Neural crest cell (in vitro differentiated cells): ENCODE results near the gene GRN. TPM values are rescaled to one million over a fixed set of nuclear protein-coding genes. Genes with fewer than 3 reads are reported as not detected.

Experiments used
- DNase-seq: peaks from one replicate; pipeline ENCODE4 v3.0.0; 2021; ENCODE audit warnings: low read depth, mixed read lengths, low spot score
- H3K27ac Mint-ChIP-seq: one replicate; pipeline ENCODE4 v1.8.0; 2021; ENCODE audit warnings: mild to moderate bottlenecking, mixed read lengths; ENCODE audit not compliant: unreplicated experiment
- H3K27me3 Mint-ChIP-seq: 2 replicates; pipeline ENCODE4 v1.8.0; 2021; ENCODE audit warnings: low read depth, mild to moderate bottlenecking, mixed read lengths
- H3K36me3 Mint-ChIP-seq: 2 replicates; pipeline ENCODE4 v1.8.0; 2021; ENCODE audit warnings: low read depth, mild to moderate bottlenecking, mixed read lengths
- H3K4me1 Mint-ChIP-seq: 2 replicates; pipeline ENCODE4 v1.8.0; 2021; ENCODE audit warnings: mixed read lengths
- H3K4me3 Mint-ChIP-seq: one replicate; pipeline ENCODE4 v1.8.0; 2021; ENCODE audit warnings: mild to moderate bottlenecking, mixed read lengths
- H3K9me3 Mint-ChIP-seq: 2 replicates; pipeline ENCODE4 v1.8.0; 2021; ENCODE audit warnings: mixed read lengths
- total RNA-seq: library from RNA; stranded (reverse); gene quantifications from 2 replicates; pipeline ENCODE4 v1.2.1, GENCODE V29; 2021
- TF ChIP-seq, protein P1 (sequence below): fragments of 200-600 bp; sonication (generic); conservative IDR thresholded peaks from 2 replicates; pipeline ENCODE4 v1.5.0; 2021; ENCODE audit warnings: antibody characterized with exemption, mild to moderate bottlenecking

The GRN gene
- total RNA-seq, 1 donor from 2014 or later: 70.0 TPM

DNA sequence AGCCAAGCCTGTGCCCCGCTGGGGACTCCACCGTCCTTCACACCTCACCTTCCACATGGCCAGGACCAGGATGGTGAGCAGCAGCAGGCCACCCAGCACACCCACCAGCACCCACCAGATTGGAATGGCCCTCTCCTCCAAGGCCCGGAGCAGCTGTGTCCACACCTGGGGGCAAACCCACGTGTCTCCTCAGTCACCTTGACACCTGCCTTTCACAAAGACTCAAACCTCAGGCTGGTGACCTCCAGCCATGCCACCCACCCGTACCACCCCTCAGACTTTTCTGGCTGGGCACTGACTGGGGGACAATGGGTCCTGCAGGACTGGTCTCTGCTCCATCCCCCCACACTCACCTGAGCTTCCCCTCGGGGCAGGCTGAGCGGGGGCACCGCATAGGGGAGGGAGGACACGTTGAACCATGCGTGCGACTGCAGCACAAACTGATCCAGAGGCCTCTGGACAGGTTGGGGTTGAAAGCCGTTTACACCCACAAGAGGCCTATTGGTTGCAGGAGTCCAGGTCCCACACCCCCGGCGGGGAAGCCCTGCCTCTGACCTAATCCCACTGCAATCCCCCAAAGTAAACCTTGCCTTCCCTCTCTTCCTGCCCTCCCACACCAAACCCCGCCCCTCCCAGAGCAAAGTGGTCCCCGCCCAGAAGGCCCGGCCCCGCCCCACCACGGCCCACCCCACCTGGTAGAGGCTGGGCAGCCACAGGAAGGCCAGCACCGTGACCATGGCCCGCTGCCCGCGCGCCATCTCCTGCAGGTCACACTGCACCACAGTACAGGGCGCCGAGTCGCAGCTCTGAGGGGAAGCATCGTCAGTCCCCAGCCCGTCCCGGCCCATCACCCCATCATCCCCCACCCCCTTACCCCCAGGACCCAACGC, 29.4 kb downstream of the GRN start:
- H3K4me1 Mint-ChIP-seq: peaks cover 3% of the 10 kb centered on the region
- peaks cover 5% of the 10 kb centered on the region for H3K27me3 Mint-ChIP-seq
- H3K27ac Mint-ChIP-seq: no peak overlapping the region
- no peaks in the 10 kb centered on the region for H3K9me3 Mint-ChIP-seq
- H3K4me3 Mint-ChIP-seq: no peak overlapping the region
- DNase-seq: no peak
- TF ChIP-seq, protein P1, sequence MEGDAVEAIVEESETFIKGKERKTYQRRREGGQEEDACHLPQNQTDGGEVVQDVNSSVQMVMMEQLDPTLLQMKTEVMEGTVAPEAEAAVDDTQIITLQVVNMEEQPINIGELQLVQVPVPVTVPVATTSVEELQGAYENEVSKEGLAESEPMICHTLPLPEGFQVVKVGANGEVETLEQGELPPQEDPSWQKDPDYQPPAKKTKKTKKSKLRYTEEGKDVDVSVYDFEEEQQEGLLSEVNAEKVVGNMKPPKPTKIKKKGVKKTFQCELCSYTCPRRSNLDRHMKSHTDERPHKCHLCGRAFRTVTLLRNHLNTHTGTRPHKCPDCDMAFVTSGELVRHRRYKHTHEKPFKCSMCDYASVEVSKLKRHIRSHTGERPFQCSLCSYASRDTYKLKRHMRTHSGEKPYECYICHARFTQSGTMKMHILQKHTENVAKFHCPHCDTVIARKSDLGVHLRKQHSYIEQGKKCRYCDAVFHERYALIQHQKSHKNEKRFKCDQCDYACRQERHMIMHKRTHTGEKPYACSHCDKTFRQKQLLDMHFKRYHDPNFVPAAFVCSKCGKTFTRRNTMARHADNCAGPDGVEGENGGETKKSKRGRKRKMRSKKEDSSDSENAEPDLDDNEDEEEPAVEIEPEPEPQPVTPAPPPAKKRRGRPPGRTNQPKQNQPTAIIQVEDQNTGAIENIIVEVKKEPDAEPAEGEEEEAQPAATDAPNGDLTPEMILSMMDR: no peak
- no peaks in the 10 kb centered on the region for H3K36me3 Mint-ChIP-seq

DNA sequence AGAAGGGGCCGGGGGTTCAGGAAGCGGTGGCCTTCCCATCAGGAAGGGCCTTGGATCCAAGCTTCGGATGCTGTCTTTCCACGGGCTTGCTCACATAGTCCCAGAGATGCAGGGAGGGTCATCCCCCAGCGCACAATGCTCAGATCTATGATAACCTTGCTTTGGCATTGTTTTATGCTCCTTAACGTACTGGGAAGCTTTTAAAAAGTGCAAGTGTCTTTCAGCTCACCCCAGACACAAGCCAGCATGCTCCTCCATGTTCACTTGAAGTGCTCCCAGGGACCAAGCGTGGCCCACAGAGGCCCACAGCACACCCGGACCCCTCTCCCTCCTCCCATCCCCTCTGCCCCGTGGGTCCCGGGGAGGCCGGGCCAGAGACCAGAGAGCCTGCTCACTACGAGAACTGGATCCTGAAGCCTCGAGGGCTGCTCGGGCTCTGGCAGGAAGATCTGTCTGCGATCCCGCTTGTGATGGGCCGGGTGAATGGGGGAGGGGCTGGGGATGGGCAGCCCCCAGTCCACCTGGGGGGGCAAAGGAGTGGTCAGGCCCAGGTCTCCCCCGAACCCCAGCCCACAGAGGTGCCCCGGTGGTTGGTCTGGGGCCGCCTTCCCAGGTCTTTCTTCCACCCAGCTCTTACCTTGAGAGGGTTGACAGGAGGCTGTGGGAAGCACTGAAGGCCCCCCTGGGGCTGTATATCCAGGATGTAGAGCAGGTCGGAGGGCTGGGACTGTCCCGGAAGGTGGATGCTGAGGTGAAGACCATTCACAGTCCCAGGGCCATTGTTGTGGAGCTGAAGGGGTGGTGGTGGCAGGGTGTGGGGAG, 30.3 kb downstream of the GRN start:
- Mint-ChIP-seq H3K4me1 (no peaks in the 10 kb centered on the region), H3K4me3 (no peak overlapping the region)

DNA sequence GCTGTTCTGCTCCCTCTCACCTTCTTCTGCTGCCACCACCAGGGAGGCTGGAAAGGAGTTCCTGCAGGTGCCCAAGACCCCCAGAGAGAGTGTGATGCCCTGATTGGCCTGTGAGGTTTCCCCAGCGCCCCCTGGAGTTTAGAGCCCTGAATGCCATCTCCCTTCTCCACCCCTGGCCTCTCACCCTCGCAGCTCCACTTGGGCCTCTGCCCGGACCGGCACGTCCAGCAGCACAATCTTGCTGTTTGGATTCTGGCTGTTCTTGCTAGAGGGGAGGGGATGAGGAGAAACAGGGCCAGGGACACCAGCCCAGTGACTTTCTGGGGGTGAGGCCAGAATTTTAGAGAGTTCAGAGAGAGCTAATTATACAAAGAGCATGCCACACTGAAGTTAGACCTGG, 31.0 kb downstream of the GRN start:
- Mint-ChIP-seq H3K4me1 (no peaks in the 10 kb centered on the region), H3K36me3 (no peaks in the 10 kb centered on the region), H3K27ac (no peak overlapping the region), H3K4me3 (no peak overlapping the region), H3K9me3 (no peaks in the 10 kb centered on the region), H3K27me3 (peaks cover 5% of the 10 kb centered on the region)
- peak; percentile 46 for DNase-seq
- TF ChIP-seq, protein P1: peak; percentile 52

More for the DNA sequence above, 30.3 kb downstream of the GRN start:
- no peak for DNase-seq
- TF ChIP-seq, protein P1: no peak
- Mint-ChIP-seq H3K27me3 (peaks cover 5% of the 10 kb centered on the region), H3K27ac (no peak overlapping the region), H3K36me3 (no peaks in the 10 kb centered on the region), H3K9me3 (no peaks in the 10 kb centered on the region)

DNA sequence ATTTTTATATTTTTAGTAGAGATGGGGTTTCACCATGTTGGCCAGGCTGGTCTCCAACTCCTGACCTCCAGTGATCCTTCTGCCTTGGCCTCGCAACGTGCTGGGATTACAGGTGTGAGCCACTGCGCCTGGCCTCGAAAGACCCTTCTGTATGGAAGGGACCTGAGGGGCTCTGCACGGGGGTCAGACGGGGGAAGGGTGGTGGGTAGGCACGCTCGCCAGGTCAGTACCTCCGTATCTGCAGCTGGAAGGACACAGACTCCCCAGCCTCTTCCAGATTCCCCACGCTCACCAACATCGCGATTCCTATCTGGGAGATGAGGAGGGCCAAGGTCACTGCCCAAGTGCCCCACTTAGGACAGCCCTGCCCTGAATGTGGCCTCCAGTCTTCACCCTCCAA, 31.7 kb downstream of the GRN start:
- H3K4me3 Mint-ChIP-seq: no peak overlapping the region
- H3K36me3 Mint-ChIP-seq: no peaks in the 10 kb centered on the region
- H3K4me1 Mint-ChIP-seq: no peaks in the 10 kb centered on the region
- TF ChIP-seq, protein P1: no peak
- no peaks in the 10 kb centered on the region for H3K9me3 Mint-ChIP-seq
- no peak overlapping the region for H3K27ac Mint-ChIP-seq
- DNase-seq: no peak
- H3K27me3 Mint-ChIP-seq: peaks cover 6% of the 10 kb centered on the region

DNA sequence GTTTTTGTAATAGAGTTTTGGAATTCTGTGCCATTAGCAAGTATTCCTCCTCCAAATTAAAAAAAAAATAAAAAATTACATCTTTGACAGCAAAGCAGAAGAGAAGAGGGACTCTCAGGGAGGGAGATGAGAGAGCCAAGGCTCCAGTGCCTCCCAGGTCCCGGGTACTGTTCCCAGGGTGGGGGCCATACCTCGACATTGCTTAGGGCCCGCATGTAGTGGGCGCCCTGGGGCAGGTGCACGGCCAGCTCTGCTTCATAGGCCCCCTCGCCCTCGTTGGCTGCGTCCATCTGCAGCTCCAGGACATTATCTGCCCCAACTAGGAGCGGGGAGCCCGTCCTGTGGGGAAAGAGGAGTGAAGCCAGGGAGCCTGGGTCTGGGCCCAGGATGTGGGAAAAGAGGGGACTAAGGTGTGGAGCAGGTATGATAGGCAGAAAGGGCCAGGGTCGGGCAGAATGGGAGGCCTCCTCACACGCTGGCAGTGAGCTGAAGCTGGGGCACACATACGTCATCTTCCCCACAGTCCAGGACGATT, 33.1 kb downstream of the GRN start:
- no peak for DNase-seq
- TF ChIP-seq, protein P1: no peak
- Mint-ChIP-seq H3K4me1 (peaks cover 5% of the 10 kb centered on the region), H3K27ac (no peak overlapping the region), H3K9me3 (no peaks in the 10 kb centered on the region), H3K4me3 (peak overlapping the region; percentile 24), H3K36me3 (no peaks in the 10 kb centered on the region), H3K27me3 (peaks cover 19% of the 10 kb centered on the region)
